Astrocyte (in vitro differentiated cells and primary cell): Measurements from ENCODE around the gene GYS1. TPM values are rescaled to one million over a fixed set of nuclear protein-coding genes. Genes with fewer than 3 reads are reported as not detected.

ENCODE experiments used
- DNase-seq: peaks from one replicate; pipeline ENCODE4 v3.0.0-alpha.2; 2010; ENCODE audit warnings: low read depth
- FAIRE-seq: peaks from 2 replicates; lab custom pipeline; 2011; peaks lifted over from hg19 to GRCh38; lab: Jason Lieb, UNC
- H2AFZ ChIP-seq: 2 replicates; pipeline ENCODE4 v1.6.0; 2012; ENCODE audit warnings: low read depth, low read length, inconsistent platforms
- H3K27ac ChIP-seq: 2 replicates; pipeline ENCODE4 v1.5.1; 2011; ENCODE audit warnings: low read depth, low read length, inconsistent platforms
- H3K27me3 ChIP-seq: 2 replicates; pipeline ENCODE4 v1.6.0; 2011; ENCODE audit warnings: low read length, inconsistent platforms; ENCODE audit not compliant: insufficient read depth
- H3K36me3 ChIP-seq: 2 replicates; pipeline ENCODE4 v1.5.1; 2011; ENCODE audit warnings: low read length, inconsistent platforms; ENCODE audit not compliant: insufficient read depth
- H3K4me1 ChIP-seq: 2 replicates; pipeline ENCODE4 v1.5.1; 2011; ENCODE audit warnings: low read length, inconsistent platforms; ENCODE audit not compliant: insufficient read depth
- H3K4me2 ChIP-seq: 2 replicates; pipeline ENCODE4 v1.6.0; 2012; ENCODE audit warnings: low read length, inconsistent platforms
- H3K4me3 ChIP-seq: 2 replicates; pipeline ENCODE4 v1.5.1; 2011; ENCODE audit warnings: low read depth, mild to moderate bottlenecking, low read length, inconsistent platforms; ENCODE audit not compliant: insufficient read depth
- H3K79me2 ChIP-seq: 2 replicates; pipeline ENCODE4 v1.6.0; 2012; ENCODE audit warnings: mild to moderate bottlenecking, low read length, inconsistent platforms; ENCODE audit not compliant: insufficient read depth
- H3K9ac ChIP-seq: 2 replicates; pipeline ENCODE4 v1.6.0; 2012; ENCODE audit warnings: mild to moderate bottlenecking, low read length, inconsistent platforms
- H3K9me3 ChIP-seq: 2 replicates; pipeline ENCODE4 v1.5.1; 2012; ENCODE audit warnings: low read depth, mild to moderate bottlenecking, low read length, inconsistent platforms; ENCODE audit not compliant: insufficient read depth
- H4K20me1 ChIP-seq: 2 replicates; pipeline ENCODE4 v1.6.0; 2012; ENCODE audit warnings: low read length, inconsistent platforms; ENCODE audit not compliant: insufficient read depth
- H3K27ac Mint-ChIP-seq: one replicate; pipeline ENCODE4 v1.8.0; 2021; ENCODE audit warnings: mild to moderate bottlenecking, mixed read lengths; ENCODE audit not compliant: unreplicated experiment
- H3K27me3 Mint-ChIP-seq: one replicate; pipeline ENCODE4 v1.8.0; 2021; ENCODE audit warnings: low read depth, mixed read lengths; ENCODE audit not compliant: unreplicated experiment
- H3K36me3 Mint-ChIP-seq: one replicate; pipeline ENCODE4 v1.8.0; 2021; ENCODE audit warnings: low read depth, mixed read lengths; ENCODE audit not compliant: unreplicated experiment
- H3K4me1 Mint-ChIP-seq: one replicate; pipeline ENCODE4 v1.8.0; 2021; ENCODE audit warnings: low read depth, mixed read lengths; ENCODE audit not compliant: unreplicated experiment
- H3K4me3 Mint-ChIP-seq: one replicate; pipeline ENCODE4 v1.8.0; 2021; ENCODE audit warnings: mild to moderate bottlenecking, moderate library complexity, mixed read lengths; ENCODE audit not compliant: unreplicated experiment
- H3K9me3 Mint-ChIP-seq: one replicate; pipeline ENCODE4 v1.8.0; 2021; ENCODE audit warnings: mild to moderate bottlenecking, mixed read lengths; ENCODE audit not compliant: unreplicated experiment
- EZH2 ChIP-seq: IDR thresholded peaks from 2 replicates; pipeline ENCODE4 v1.6.1; 2012; ENCODE audit warnings: mild to moderate bottlenecking, low read length, inconsistent platforms; ENCODE audit not compliant: insufficient read depth
- microRNA-seq: library from miRNA; unstranded; fragments of <30 nt; microRNA quantifications from one replicate; pipeline ENCODE4 v1.2.0, GENCODE V29; 2020
- total RNA-seq: library from RNA; stranded (reverse); gene quantifications from 2 replicates; pipeline ENCODE4 v1.2.1, GENCODE V29; 2021
- TF ChIP-seq, protein P1 (sequence below): IDR thresholded peaks from 2 replicates; pipeline ENCODE4 v1.5.1; 2011; ENCODE audit warnings: low read depth, mild to moderate bottlenecking, inconsistent platforms, low read length, moderate library complexity; ENCODE audit not compliant: insufficient read depth

Gene GYS1
- total RNA-seq, 1 donor from 2014 or later, result 86.0 TPM

DNA sequence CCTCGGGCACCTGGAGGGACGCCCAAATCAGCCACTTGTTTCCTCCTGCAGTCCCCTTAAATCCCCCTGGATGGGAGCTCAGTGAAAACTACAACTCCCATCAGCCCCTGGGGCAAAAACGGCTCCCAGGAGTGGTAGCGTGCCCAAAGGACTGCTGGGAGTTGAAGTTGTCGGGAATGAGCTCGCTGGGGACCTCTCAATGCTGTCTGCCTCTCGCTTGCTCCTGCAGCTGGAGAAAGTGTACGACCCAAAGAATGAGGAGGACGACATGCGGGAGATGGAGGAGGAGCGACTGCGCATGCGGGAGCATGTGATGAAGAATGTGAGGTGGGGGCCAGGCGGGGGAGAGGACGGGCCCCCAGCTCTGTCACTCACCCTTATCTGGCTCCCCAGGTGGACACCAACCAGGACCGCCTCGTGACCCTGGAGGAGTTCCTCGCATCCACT is 74.3 kb downstream of the GYS1 start:
- peaks cover 17% of the 10 kb centered on the region for H3K36me3 Mint-ChIP-seq
- H3K27ac Mint-ChIP-seq, result no peak overlapping the region
- FAIRE-seq, result no peak

More for the DNA sequence above, 74.3 kb downstream of the GYS1 start:
- Histone ChIP-seq H3K9me3 (no peaks in the 10 kb centered on the region), H3K36me3 (peaks cover 14% of the 10 kb centered on the region), H2AFZ (no peak overlapping the region), H3K4me1 (no peaks in the 10 kb centered on the region), H3K4me3 (no peak overlapping the region), H3K9ac (no peak overlapping the region), H3K27ac (no peak overlapping the region), H3K27me3 (no peaks in the 10 kb centered on the region), H4K20me1 (no peaks in the 10 kb centered on the region), H3K4me2 (no peak overlapping the region), H3K79me2 (no peaks in the 10 kb centered on the region)
- Mint-ChIP-seq H3K4me3 (no peak overlapping the region), H3K27me3 (no peaks in the 10 kb centered on the region), H3K4me1 (no peaks in the 10 kb centered on the region), H3K9me3 (no peaks in the 10 kb centered on the region)
- TF ChIP-seq, protein P1, sequence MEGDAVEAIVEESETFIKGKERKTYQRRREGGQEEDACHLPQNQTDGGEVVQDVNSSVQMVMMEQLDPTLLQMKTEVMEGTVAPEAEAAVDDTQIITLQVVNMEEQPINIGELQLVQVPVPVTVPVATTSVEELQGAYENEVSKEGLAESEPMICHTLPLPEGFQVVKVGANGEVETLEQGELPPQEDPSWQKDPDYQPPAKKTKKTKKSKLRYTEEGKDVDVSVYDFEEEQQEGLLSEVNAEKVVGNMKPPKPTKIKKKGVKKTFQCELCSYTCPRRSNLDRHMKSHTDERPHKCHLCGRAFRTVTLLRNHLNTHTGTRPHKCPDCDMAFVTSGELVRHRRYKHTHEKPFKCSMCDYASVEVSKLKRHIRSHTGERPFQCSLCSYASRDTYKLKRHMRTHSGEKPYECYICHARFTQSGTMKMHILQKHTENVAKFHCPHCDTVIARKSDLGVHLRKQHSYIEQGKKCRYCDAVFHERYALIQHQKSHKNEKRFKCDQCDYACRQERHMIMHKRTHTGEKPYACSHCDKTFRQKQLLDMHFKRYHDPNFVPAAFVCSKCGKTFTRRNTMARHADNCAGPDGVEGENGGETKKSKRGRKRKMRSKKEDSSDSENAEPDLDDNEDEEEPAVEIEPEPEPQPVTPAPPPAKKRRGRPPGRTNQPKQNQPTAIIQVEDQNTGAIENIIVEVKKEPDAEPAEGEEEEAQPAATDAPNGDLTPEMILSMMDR, result no peak
- no peak for TF ChIP-seq EZH2
- DNase-seq, result no peak

Small RNA genes within 50 kb of the gene (microRNA-seq; reads per million reads assigned to microRNA genes)
- 1.4 reads per million for gene MIR6798

Other genes with a start within 250 kb of the GYS1 start
- not detected in 2 replicates for gene IZUMO1, start 246.4 kb downstream of the GYS1 start, total RNA-seq
- gene FUT1, start 240.7 kb downstream of the GYS1 start, total RNA-seq, result 0.65 and 0.91 TPM in 2 replicates
- gene FGF21, start 237.8 kb downstream of the GYS1 start, total RNA-seq, result not detected in 2 replicates
- 38.1 and 41.5 TPM in 2 replicates for gene BCAT2, start 182.3 kb downstream of the GYS1 start, total RNA-seq
- gene HSD17B14, start 156.8 kb downstream of the GYS1 start, total RNA-seq, result 8.2 and 9.7 TPM in 2 replicates
- gene PLEKHA4, start 124.7 kb downstream of the GYS1 start, total RNA-seq, result 27.5 and 32.8 TPM in 2 replicates
- gene PPP1R15A, start 120.9 kb downstream of the GYS1 start, total RNA-seq, result 39.5 and 53.2 TPM in 2 replicates
- not detected in 2 replicates for gene TULP2, start 94.6 kb downstream of the GYS1 start, total RNA-seq
- 164 and 189 TPM in 2 replicates for gene NUCB1, start 93.0 kb downstream of the GYS1 start, total RNA-seq
- 0.45 TPM in 1 of 2 replicates, not detected in the other for gene DHDH, start 59.6 kb downstream of the GYS1 start, total RNA-seq
- gene BAX, start 38.4 kb downstream of the GYS1 start, total RNA-seq, result 169 and 174 TPM in 2 replicates
- 3,402 and 4,020 TPM in 2 replicates for gene FTL, start 28.0 kb downstream of the GYS1 start, total RNA-seq
- 105 and 106 TPM in 2 replicates for gene RUVBL2, start 578 bp upstream of the GYS1 start, total RNA-seq
- 0.48 TPM in 1 of 2 replicates, not detected in the other for gene LHB, start 23.8 kb upstream of the GYS1 start, total RNA-seq
- gene CGB3, start 31.0 kb upstream of the GYS1 start, total RNA-seq, result 3.6 and 4.5 TPM in 2 replicates
- 0.52 and 2.9 TPM in 2 replicates for gene CGB2, start 38.6 kb upstream of the GYS1 start, total RNA-seq
- gene CGB1, start 43.6 kb upstream of the GYS1 start, total RNA-seq, result 2.3 TPM in 1 of 2 replicates, not detected in the other
- gene CGB5, start 50.5 kb upstream of the GYS1 start, total RNA-seq, result 2.0 and 6.5 TPM in 2 replicates
- gene CGB8, start 55.8 kb upstream of the GYS1 start, total RNA-seq, result 9.4 and 15.8 TPM in 2 replicates
- 7.1 and 8.8 TPM in 2 replicates for gene CGB7, start 64.4 kb upstream of the GYS1 start, total RNA-seq
- gene NTF4, start 71.5 kb upstream of the GYS1 start, total RNA-seq, result 7.2 and 7.3 TPM in 2 replicates
- 0.05 TPM in 1 of 2 replicates, not detected in the other for gene KCNA7, start 79.4 kb upstream of the GYS1 start, total RNA-seq
- gene SNRNP70, start 92.1 kb upstream of the GYS1 start, total RNA-seq, result 173 and 177 TPM in 2 replicates
- 8.9 and 9.7 TPM in 2 replicates for gene LIN7B, start 121.1 kb upstream of the GYS1 start, total RNA-seq
- gene C19orf73, start 125.8 kb upstream of the GYS1 start, total RNA-seq, result 0.73 and 1.4 TPM in 2 replicates
- gene PPFIA3, start 126.2 kb upstream of the GYS1 start, total RNA-seq, result 9.2 and 11.7 TPM in 2 replicates
- gene HRC, start 162.1 kb upstream of the GYS1 start, total RNA-seq, result not detected in 2 replicates
- gene TRPM4, start 164.5 kb upstream of the GYS1 start, total RNA-seq, result 26.3 and 28.3 TPM in 2 replicates